Tibial nerve (tissue), 4 donors: Measurements from ENCODE around the gene SLC20A1. TPM values are rescaled to one million over a fixed set of nuclear protein-coding genes. Genes with fewer than 3 reads are reported as not detected.

ENCODE experiments used
- DNase-seq, 2 donors: peaks; one replicate each; pipeline ENCODE4 v3.0.0-alpha.2; 2019; ENCODE audit warnings: low spot score in 2 of 2
- H3K27ac ChIP-seq, 4 donors: fragments of 200-600 bp; sonication (generic) in 3 of 4; one replicate each; pipeline ENCODE4 v1.5.1; 2017 to 2019; ENCODE audit warnings: mild to moderate bottlenecking in 1 of 4
- H3K27me3 ChIP-seq, 2 donors: fragments of 200-600 bp; sonication (generic) in 1 of 2; one replicate each; pipeline versions ENCODE4 v1.5.1 to v1.6.0; 2017 to 2019
- H3K36me3 ChIP-seq, 3 donors: fragments of 200-600 bp; sonication (generic); one replicate each; pipeline ENCODE4 v1.5.1; 2018 to 2019
- H3K4me1 ChIP-seq, 4 donors: fragments of 200-600 bp; sonication (generic) in 3 of 4; one replicate each; pipeline ENCODE4 v1.5.1; 2017 to 2019
- H3K4me3 ChIP-seq, 4 donors: fragments of 200-600 bp; sonication (generic) in 3 of 4; one replicate each; pipeline ENCODE4 v1.5.1; 2017 to 2019; ENCODE audit warnings: mild to moderate bottlenecking in 1 of 4, moderate library complexity in 1 of 4
- H3K9me3 ChIP-seq, 4 donors: fragments of 200-600 bp; sonication (generic) in 3 of 4; one replicate each; pipeline ENCODE4 v1.5.1; 2017 to 2019
- EP300 ChIP-seq, 2 donors: sonication (generic); formaldehyde crosslinking; IDR thresholded peaks; one replicate each; pipeline ENCODE4 v1.6.1; 2017; ENCODE audit warnings: antibody characterized with exemption in 2 of 2, mild to moderate bottlenecking in 1 of 2
- POLR2A ChIP-seq, 2 donors: fragments of 450-650 bp; IDR thresholded peaks; one replicate each; pipeline ENCODE4 v1.6.1; 2017; ENCODE audit warnings: antibody characterized with exemption in 2 of 2, mild to moderate bottlenecking in 2 of 2, moderate library complexity in 2 of 2
- WGBS, 2 donors: methylation state at CpG; one replicate each; pipeline ENCODE4 v1.1.5; 2018; 5-methylcytosine and 5-hydroxymethylcytosine counted together
- total RNA-seq, 4 donors: library from RNA; depleted of rRNA; stranded (reverse); fragments of >200 nt; gene quantifications; one replicate each; pipeline ENCODE4 v1.1.0, GENCODE V29; 2016
- TF ChIP-seq, protein P1 (sequence below), 5 experiments: fragments of 200-600 bp in 3 of 5; fragments of 450-650 bp in 2 of 5; sonication (generic) in 3 of 5; IDR thresholded peaks; one replicate each; pipeline ENCODE4 v1.5.1; 2016 to 2019; ENCODE audit warnings: antibody characterized with exemption in 5 of 5, mild to moderate bottlenecking in 3 of 5, moderate library complexity in 2 of 5

Gene SLC20A1
- total RNA-seq, 4 donors from 2014 or later, result 19.3 to 50.5 (median 32.8) TPM

DNA sequence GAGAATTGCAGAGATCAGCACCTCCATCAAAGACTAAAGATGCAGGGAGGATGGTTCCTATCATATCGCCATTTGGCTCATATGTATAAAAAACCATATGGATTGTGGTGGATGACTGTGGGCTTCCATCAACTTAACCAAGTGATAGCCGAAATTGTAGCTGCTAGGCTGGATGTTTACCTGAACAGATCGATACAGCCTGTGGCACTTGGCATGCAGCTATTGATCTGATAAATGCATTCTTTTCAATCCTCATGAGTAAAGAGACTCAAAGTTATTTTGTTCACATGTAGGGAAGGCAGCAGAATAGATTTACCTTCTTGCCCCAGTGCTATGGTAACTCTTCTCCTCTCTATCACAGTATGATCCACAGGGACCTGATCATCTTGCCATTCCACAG lies 42.8 kb upstream of the SLC20A1 start:
- DNase-seq, result no peak
- H3K27me3 ChIP-seq, result no peaks in the 10 kb centered on the region
- WGBS, 2 donors, result 93 to 95% methylated on average over 3 of the region's 3 CpGs
- no peaks in the 10 kb centered on the region for H3K9me3 ChIP-seq
- peaks cover 0 to 5% (median 0%) of the 10 kb centered on the region in 3 donors for H3K36me3 ChIP-seq
- no peak overlapping the region for H3K27ac ChIP-seq
- H3K4me3 ChIP-seq, result no peak overlapping the region
- TF ChIP-seq EP300 (IDR thresholded peaks at IDR 0.05) (no peak), POLR2A (IDR thresholded peaks at IDR 0.05) (no peak)
- TF ChIP-seq, protein P1, sequence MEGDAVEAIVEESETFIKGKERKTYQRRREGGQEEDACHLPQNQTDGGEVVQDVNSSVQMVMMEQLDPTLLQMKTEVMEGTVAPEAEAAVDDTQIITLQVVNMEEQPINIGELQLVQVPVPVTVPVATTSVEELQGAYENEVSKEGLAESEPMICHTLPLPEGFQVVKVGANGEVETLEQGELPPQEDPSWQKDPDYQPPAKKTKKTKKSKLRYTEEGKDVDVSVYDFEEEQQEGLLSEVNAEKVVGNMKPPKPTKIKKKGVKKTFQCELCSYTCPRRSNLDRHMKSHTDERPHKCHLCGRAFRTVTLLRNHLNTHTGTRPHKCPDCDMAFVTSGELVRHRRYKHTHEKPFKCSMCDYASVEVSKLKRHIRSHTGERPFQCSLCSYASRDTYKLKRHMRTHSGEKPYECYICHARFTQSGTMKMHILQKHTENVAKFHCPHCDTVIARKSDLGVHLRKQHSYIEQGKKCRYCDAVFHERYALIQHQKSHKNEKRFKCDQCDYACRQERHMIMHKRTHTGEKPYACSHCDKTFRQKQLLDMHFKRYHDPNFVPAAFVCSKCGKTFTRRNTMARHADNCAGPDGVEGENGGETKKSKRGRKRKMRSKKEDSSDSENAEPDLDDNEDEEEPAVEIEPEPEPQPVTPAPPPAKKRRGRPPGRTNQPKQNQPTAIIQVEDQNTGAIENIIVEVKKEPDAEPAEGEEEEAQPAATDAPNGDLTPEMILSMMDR (IDR thresholded peaks at IDR 0.05), result no peak
- peaks cover 0 to 12% (median 5%) of the 10 kb centered on the region in 4 donors for H3K4me1 ChIP-seq

DNA sequence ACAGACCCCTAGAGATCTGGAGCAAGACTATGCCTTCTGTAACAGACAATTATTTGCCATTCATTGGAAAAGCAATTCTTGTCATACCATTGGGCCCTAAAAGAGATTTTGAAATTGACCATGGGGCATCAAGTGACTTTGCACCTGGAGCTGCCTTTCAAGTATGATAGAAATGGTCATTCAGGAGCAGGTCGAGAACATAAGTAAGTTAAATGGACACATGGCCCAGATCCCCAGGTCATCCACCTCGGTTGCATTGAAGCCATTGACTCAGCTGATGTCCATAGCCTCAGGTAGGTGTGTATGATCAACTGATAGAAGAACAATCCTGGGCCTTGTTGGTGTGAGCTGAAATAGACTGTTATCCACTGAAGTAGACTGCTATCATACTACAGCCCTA lies 42.0 kb upstream of the SLC20A1 start:
- no peak for DNase-seq
- H3K36me3 ChIP-seq, result peaks cover 0 to 5% (median 0%) of the 10 kb centered on the region in 3 donors
- 73 to 97% methylated on average over 2 of the region's 2 CpGs for WGBS, 2 donors

DNA sequence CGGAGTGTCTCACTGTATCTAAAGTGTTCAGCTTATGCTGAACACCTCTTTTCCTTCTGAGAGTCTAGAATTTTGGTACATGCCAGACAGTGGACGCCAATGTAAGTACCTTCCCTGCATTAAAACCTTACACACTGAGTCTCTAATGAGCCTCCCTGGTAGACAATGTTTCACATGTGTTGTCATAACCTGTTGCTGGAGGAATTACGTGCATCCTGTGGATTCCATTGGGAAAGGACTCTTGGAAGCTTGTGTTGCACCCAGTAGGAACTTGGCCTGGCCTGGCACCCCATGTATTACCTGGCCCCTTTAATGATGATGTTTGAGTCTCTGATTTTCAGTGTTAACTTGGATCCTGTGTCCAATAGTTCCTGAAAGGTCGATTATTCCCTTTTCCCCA lies 40.8 kb upstream of the SLC20A1 start:
- TF ChIP-seq, protein P1 (IDR thresholded peaks at IDR 0.05), result no peak
- TF ChIP-seq EP300 (IDR thresholded peaks at IDR 0.05) (no peak), POLR2A (IDR thresholded peaks at IDR 0.05) (no peak)
- Histone ChIP-seq H3K27me3 (no peaks in the 10 kb centered on the region), H3K36me3 (peaks cover 0 to 5% (median 0%) of the 10 kb centered on the region in 3 donors), H3K27ac (no peak overlapping the region), H3K4me3 (no peak overlapping the region), H3K4me1 (peaks cover 0 to 8% (median 4%) of the 10 kb centered on the region in 4 donors), H3K9me3 (no peaks in the 10 kb centered on the region)
- no peak for DNase-seq
- WGBS, 2 donors, result 74 to 81% methylated on average over 4 of the region's 4 CpGs

More for the DNA sequence above, 42.0 kb upstream of the SLC20A1 start:
- Histone ChIP-seq H3K27ac (no peak overlapping the region), H3K27me3 (no peaks in the 10 kb centered on the region), H3K4me3 (no peak overlapping the region), H3K4me1 (peaks cover 0 to 12% (median 5%) of the 10 kb centered on the region in 4 donors), H3K9me3 (no peaks in the 10 kb centered on the region)
- no peak for TF ChIP-seq EP300 (IDR thresholded peaks at IDR 0.05)
- TF ChIP-seq, protein P1 (IDR thresholded peaks at IDR 0.05), result no peak
- TF ChIP-seq POLR2A (IDR thresholded peaks at IDR 0.05), result no peak

DNA sequence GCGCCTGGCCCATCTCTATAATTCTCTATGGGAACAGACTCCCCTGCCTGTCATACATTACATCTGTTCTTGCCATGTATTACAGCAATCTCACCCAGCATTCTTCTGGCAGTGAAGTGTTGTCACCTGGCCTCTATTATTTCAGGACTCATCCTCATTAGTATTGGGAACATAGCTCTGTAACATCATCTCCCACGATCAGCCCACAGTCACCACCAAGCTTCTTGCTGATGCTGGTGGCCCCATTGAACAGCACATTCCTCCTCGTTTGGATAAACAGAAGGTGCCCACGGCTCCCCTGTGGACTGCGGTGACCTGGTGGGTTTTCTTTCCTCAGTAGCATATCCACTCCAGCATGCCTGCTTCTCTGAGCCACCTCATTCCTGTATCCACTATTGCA lies 39.8 kb upstream of the SLC20A1 start:
- DNase-seq, result no peak
- Histone ChIP-seq H3K4me1 (no peaks in the 10 kb centered on the region), H3K27ac (no peak overlapping the region), H3K4me3 (no peak overlapping the region), H3K9me3 (no peaks in the 10 kb centered on the region), H3K36me3 (peaks cover 0 to 5% (median 0%) of the 10 kb centered on the region in 3 donors), H3K27me3 (no peaks in the 10 kb centered on the region)
- TF ChIP-seq, protein P1 (IDR thresholded peaks at IDR 0.05), result no peak
- TF ChIP-seq EP300 (IDR thresholded peaks at IDR 0.05) (no peak), POLR2A (IDR thresholded peaks at IDR 0.05) (no peak)
- 85 to 90% methylated on average over 5 of the region's 5 CpGs for WGBS, 2 donors

DNA sequence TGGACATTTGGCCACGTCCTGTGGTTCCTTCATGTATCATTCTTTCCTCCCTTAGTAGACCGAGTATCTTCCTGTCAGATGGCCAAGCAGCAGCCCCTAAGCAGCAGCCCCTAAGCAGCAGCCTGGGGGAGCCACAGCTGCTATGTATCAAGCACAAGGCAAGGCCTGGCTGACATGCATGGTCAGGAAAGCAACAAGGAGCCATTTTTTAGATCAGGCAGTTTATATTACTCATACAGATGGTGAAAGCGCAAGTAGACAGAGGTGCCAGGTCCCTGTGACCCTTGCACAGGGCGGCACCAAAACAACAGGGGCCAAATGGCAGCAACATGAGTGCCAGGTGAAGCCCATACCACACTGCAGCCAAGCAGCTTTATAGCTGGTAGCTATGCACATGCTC lies 39.2 kb upstream of the SLC20A1 start:
- DNase-seq, result no peak
- peaks cover 0 to 5% (median 0%) of the 10 kb centered on the region in 3 donors for H3K36me3 ChIP-seq
- H3K4me1 ChIP-seq, result no peaks in the 10 kb centered on the region
- 75 to 78% methylated on average over 4 of the region's 4 CpGs for WGBS, 2 donors
- no peak overlapping the region for H3K27ac ChIP-seq
- no peaks in the 10 kb centered on the region for H3K27me3 ChIP-seq
- no peak overlapping the region for H3K4me3 ChIP-seq
- TF ChIP-seq POLR2A (IDR thresholded peaks at IDR 0.05) (no peak), EP300 (IDR thresholded peaks at IDR 0.05) (no peak)
- TF ChIP-seq, protein P1 (IDR thresholded peaks at IDR 0.05), result no peak
- no peaks in the 10 kb centered on the region for H3K9me3 ChIP-seq
